ENCODE results near the gene MCU. TPM values are rescaled to one million over a fixed set of nuclear protein-coding genes. Genes with fewer than 3 reads are reported as not detected.

Gene MCU
- total RNA-seq, 4 donors from 2014 or later, result 11.4 to 33.3 (median 24.9) TPM

DNA sequence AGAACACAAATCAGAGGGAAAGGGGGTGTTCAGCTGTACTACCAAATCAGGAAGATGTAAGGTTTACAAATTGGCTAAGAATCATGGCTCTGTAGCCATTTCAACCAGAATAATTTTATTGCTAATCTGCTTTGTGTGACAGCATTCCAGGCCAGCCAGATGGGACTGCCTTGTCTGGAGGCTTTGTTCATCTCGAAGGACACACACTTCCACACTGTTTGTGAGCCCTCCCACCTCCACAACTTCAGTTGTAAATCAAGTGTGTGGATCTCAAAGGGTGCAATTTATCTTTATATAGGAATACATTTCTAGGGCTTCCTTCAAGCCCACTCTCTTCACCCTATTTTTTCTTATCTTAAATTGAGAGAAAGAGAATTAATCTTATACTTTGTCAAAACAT lies 194.7 kb downstream of the MCU start:
- 64 to 71% methylated on average over 1 of the region's 1 CpG for WGBS, 2 donors
- H3K9me3 ChIP-seq, result no peaks in the 10 kb centered on the region
- no peak for TF ChIP-seq POLR2A (IDR thresholded peaks at IDR 0.05)
- TF ChIP-seq, protein P1, sequence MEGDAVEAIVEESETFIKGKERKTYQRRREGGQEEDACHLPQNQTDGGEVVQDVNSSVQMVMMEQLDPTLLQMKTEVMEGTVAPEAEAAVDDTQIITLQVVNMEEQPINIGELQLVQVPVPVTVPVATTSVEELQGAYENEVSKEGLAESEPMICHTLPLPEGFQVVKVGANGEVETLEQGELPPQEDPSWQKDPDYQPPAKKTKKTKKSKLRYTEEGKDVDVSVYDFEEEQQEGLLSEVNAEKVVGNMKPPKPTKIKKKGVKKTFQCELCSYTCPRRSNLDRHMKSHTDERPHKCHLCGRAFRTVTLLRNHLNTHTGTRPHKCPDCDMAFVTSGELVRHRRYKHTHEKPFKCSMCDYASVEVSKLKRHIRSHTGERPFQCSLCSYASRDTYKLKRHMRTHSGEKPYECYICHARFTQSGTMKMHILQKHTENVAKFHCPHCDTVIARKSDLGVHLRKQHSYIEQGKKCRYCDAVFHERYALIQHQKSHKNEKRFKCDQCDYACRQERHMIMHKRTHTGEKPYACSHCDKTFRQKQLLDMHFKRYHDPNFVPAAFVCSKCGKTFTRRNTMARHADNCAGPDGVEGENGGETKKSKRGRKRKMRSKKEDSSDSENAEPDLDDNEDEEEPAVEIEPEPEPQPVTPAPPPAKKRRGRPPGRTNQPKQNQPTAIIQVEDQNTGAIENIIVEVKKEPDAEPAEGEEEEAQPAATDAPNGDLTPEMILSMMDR (IDR thresholded peaks at IDR 0.05), result no peak
- H3K36me3 ChIP-seq, result no peaks in the 10 kb centered on the region
- H3K4me3 ChIP-seq (replicated peaks in 1 of 3), result no peak overlapping the region
- H3K27ac ChIP-seq, result no peak overlapping the region
- no peaks in the 10 kb centered on the region for H3K27me3 ChIP-seq
- DNase-seq, result no peak
- H3K4me1 ChIP-seq, result no peaks in the 10 kb centered on the region
- intact Hi-C loops (cut with DNase I), result no loop called here

GRCh38 chr10:72887043-72887442 lies 195.1 kb downstream of the MCU start:
- TF ChIP-seq, protein P1 (IDR thresholded peaks at IDR 0.05), result no peak
- TF ChIP-seq POLR2A (IDR thresholded peaks at IDR 0.05), result no peak
- WGBS, 2 donors, result 66 to 70% methylated on average over 5 of the region's 5 CpGs
- Histone ChIP-seq H3K4me1 (no peaks in the 10 kb centered on the region), H3K9me3 (no peaks in the 10 kb centered on the region), H3K27ac (no peak overlapping the region), H3K36me3 (no peaks in the 10 kb centered on the region), H3K4me3 (replicated peaks in 1 of 3) (no peak overlapping the region), H3K27me3 (no peaks in the 10 kb centered on the region)
- DNase-seq, result no peak
- intact Hi-C loops (cut with DNase I), result no loop called here

DNA sequence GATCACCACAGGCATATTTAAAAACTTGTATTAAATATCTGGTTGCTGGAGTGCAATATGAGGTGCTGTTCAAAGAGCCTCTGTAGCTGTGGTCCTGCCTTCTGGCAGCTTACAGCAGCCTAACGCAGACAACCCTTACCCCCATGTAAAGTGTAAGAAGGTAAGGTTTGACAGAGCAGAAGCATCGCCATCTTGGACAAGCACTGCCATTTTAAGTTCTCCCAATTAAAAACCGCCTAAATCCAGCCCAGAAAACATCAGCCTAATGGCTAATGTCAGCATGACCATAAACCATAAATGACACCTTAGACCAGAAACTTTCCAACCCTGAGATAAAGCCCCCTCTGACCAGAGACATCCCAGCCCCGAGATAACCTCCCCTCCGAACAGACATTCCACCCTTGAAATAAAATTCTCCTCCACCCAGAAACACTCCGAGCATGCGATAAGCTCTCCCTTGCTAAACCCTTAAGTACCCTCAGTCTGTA lies 196.3 kb downstream of the MCU start:
- Histone ChIP-seq H3K9me3 (no peaks in the 10 kb centered on the region), H3K36me3 (no peaks in the 10 kb centered on the region), H3K27me3 (no peaks in the 10 kb centered on the region), H3K27ac (no peak overlapping the region), H3K4me3 (replicated peaks in 1 of 3) (no peak overlapping the region), H3K4me1 (no peaks in the 10 kb centered on the region)
- DNase-seq, result no peak
- 91 to 96% methylated on average over 7 of the region's 7 CpGs for WGBS, 2 donors
- intact Hi-C loops (cut with DNase I), result no loop called here
- TF ChIP-seq, protein P1 (IDR thresholded peaks at IDR 0.05), result no peak
- TF ChIP-seq POLR2A (IDR thresholded peaks at IDR 0.05), result no peak

DNA sequence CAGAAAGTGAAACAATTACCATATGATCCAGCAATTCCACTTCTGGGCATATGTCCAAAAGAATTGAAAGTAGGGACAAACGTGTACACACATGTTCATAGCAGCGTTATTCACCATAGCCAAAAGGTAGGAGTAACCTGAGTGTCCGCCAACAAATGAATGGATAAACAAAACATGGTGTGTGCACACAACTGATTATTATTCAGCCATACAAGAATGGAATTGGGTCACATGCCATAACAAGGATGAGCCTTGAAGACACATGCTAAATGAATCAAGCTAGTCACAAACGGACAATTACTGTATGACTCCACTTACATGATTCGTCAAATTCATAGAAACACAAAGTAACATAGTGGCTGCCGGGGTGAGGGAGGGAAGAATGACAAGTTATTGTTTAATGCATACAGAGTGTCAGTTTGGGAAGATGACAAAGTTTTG lies 197.5 kb downstream of the MCU start:
- WGBS, 2 donors, result 63 to 67% methylated on average over 6 of the region's 6 CpGs

GRCh38 chr10:72890086-72890485 lies 198.1 kb downstream of the MCU start:
- Histone ChIP-seq H3K9me3 (no peaks in the 10 kb centered on the region), H3K27me3 (no peaks in the 10 kb centered on the region), H3K4me3 (replicated peaks in 1 of 3) (no peak overlapping the region), H3K36me3 (no peaks in the 10 kb centered on the region), H3K27ac (no peak overlapping the region), H3K4me1 (no peaks in the 10 kb centered on the region)
- no peak for TF ChIP-seq POLR2A (IDR thresholded peaks at IDR 0.05)
- TF ChIP-seq, protein P1 (IDR thresholded peaks at IDR 0.05), result no peak
- WGBS, 2 donors, result 81 to 84% methylated on average over 2 of the region's 2 CpGs
- no peak for DNase-seq
- intact Hi-C loops (cut with DNase I), result no loop called here

More for the DNA sequence above, 197.5 kb downstream of the MCU start:
- Histone ChIP-seq H3K4me1 (no peaks in the 10 kb centered on the region), H3K9me3 (no peaks in the 10 kb centered on the region), H3K27me3 (no peaks in the 10 kb centered on the region), H3K27ac (no peak overlapping the region), H3K4me3 (replicated peaks in 1 of 3) (no peak overlapping the region), H3K36me3 (no peaks in the 10 kb centered on the region)
- TF ChIP-seq, protein P1 (IDR thresholded peaks at IDR 0.05), result no peak
- no peak for TF ChIP-seq POLR2A (IDR thresholded peaks at IDR 0.05)
- no peak for DNase-seq
- intact Hi-C loops (cut with DNase I), result no loop called here
